GM21786 (cell line): ENCODE data around the gene DLX6.

Source experiments
- ATAC-seq: cut with Tn5 transposase; IDR thresholded peaks from one replicate; pipeline ENCODE4 v1.9.1; 2021; ENCODE audit not compliant: unreplicated experiment

DLX6 gene

GRCh38 chr7:97009753-97010732 lies 4.7 kb downstream of the DLX6 start:
- no peak for ATAC-seq

GRCh38 chr7:97011104-97011503 lies 5.8 kb downstream of the DLX6 start:
- ATAC-seq, result no peak

- ATAC-seq, result no peak
Observed at GRCh38 chr7:97011536-97012364, 6.4 kb downstream of the DLX6 start.

GRCh38 chr7:97012365-97013133 lies 7.2 kb downstream of the DLX6 start:
- no peak for ATAC-seq

- ATAC-seq, result no peak
Observed at GRCh38 chr7:97013134-97013844, 7.9 kb downstream of the DLX6 start.

- no peak for ATAC-seq
Observed at GRCh38 chr7:97013845-97014134, 8.4 kb downstream of the DLX6 start.

- no peak for ATAC-seq
Observed at GRCh38 chr7:97014145-97014750, 8.9 kb downstream of the DLX6 start.

GRCh38 chr7:97015279-97015678 lies 9.9 kb downstream of the DLX6 start:
- no peak for ATAC-seq

GRCh38 chr7:97015756-97016380 lies 10.5 kb downstream of the DLX6 start:
- no peak for ATAC-seq

- ATAC-seq, result no peak
Observed at GRCh38 chr7:97016381-97017191, 11.2 kb downstream of the DLX6 start.

- ATAC-seq, result no peak
Observed at GRCh38 chr7:97017192-97018125, 12.1 kb downstream of the DLX6 start.

GRCh38 chr7:97018126-97018601 lies 12.8 kb downstream of the DLX6 start:
- ATAC-seq, result no peak

GRCh38 chr7:97018791-97019531 lies 13.6 kb downstream of the DLX6 start:
- no peak for ATAC-seq

- ATAC-seq, result no peak
Observed at GRCh38 chr7:97019710-97020225, 14.4 kb downstream of the DLX6 start.

- ATAC-seq, result no peak
Observed at GRCh38 chr7:97020601-97020995, 15.2 kb downstream of the DLX6 start.

- ATAC-seq, result no peak
Observed at GRCh38 chr7:97020996-97021746, 15.8 kb downstream of the DLX6 start.
